A549 (cell line): Measurements from ENCODE around the gene PLA2G10. TPM values are rescaled to one million over a fixed set of nuclear protein-coding genes. Genes with fewer than 3 reads are reported as not detected.

Experiments
- ATAC-seq, 2 experiments: fragments of 200-7000 bp in 1 of 2; fragments of >200 bp in 1 of 2; cut with Nextera tagmentation in 1 of 2; cut with Tn5 transposase in 1 of 2; 3 replicates each; pipeline versions ENCODE4 v1.8.0 to v1.9.1; 2018 to 2020; ENCODE audit warnings: mild to moderate bottlenecking in 1 of 2, moderate library complexity in 1 of 2
- CTCF ChIA-PET: fragments of 300-600 bp; sonication (Branson Sonifier 250); formaldehyde crosslinking; extraction: SDS; loops from one replicate; lab custom pipeline; 2021; ENCODE audit warnings: antibody characterized with exemption, inconsistent platforms; lab: Yijun Ruan, JAX
- POLR2A ChIA-PET: fragments of 350-600 bp; formaldehyde crosslinking; extraction: SDS; loops from one replicate; lab custom pipeline; 2021; ENCODE audit warnings: antibody characterized with exemption, inconsistent platforms; lab: Yijun Ruan, JAX
- DNase-seq, 2 experiments: peaks; one replicate each; pipeline versions ENCODE4 v3.0.0 to v3.0.0-alpha.2; 2011 to 2016; ENCODE audit warnings: low read depth in 1 of 2, low spot score in 1 of 2
- FAIRE-seq: peaks from 2 replicates; lab custom pipeline; 2011; peaks lifted over from hg19 to GRCh38; lab: Jason Lieb, UNC
- H3K27ac ChIP-seq, 2 experiments: fragments of >200 bp; sonication (Bioruptor Twin); formaldehyde crosslinking; 3 replicates each; pipeline ENCODE4 v1.5.1; 2016 to 2017
- H3K4me1 ChIP-seq: fragments of >200 bp; sonication (Bioruptor Twin); formaldehyde crosslinking; 3 replicates; pipeline ENCODE4 v1.6.1; 2016
- H3K4me2 ChIP-seq: fragments of >200 bp; sonication (Bioruptor Twin); formaldehyde crosslinking; 3 replicates; pipeline ENCODE4 v1.6.1; 2016
- H3K4me3 ChIP-seq: fragments of >200 bp; sonication (Bioruptor Twin); formaldehyde crosslinking; 3 replicates; pipeline ENCODE4 v1.5.1; 2016
- H3K9me3 ChIP-seq: fragments of >200 bp; sonication (Bioruptor Twin); formaldehyde crosslinking; 3 replicates; pipeline ENCODE4 v1.6.1; 2016
- ATOH8 ChIP-seq: fragments of 250-450 bp; sonication (Bioruptor Pico); IDR thresholded peaks from 2 replicates; pipeline ENCODE4 v1.5.0; 2020; ENCODE audit warnings: low read depth, mild to moderate bottlenecking, moderate library complexity
- BCL3 ChIP-seq: fragments of >200 bp; sonication (Bioruptor Twin); formaldehyde crosslinking; IDR thresholded peaks from 3 replicates; pipeline ENCODE4 v1.6.1; 2016
- CBX2 ChIP-seq: fragments of 200-600 bp; sonication (generic); IDR thresholded peaks from 2 replicates; pipeline ENCODE4 v1.6.1; 2016; ENCODE audit warnings: low read depth, mild to moderate bottlenecking, borderline replicate concordance
- CEBPB ChIP-seq, 2 experiments: fragments of >200 bp in 1 of 2; sonication (Bioruptor Twin) in 1 of 2; formaldehyde crosslinking in 1 of 2; IDR thresholded peaks; 2 replicates each; pipeline ENCODE4 v1.6.1; 2012 to 2016
- CHD2 ChIP-seq: fragments of 150-350 bp; IDR thresholded peaks from 2 replicates; pipeline ENCODE4 v1.6.1; 2014; ENCODE audit warnings: low read length; ENCODE audit not compliant: partially characterized antibody
- ELK1 ChIP-seq: fragments of 150-350 bp; IDR thresholded peaks from 2 replicates; pipeline ENCODE4 v1.6.1; 2014; ENCODE audit warnings: low read depth, mild to moderate bottlenecking, low read length
- EP300 ChIP-seq, 2 experiments: fragments of >200 bp; sonication (Bioruptor Twin); formaldehyde crosslinking; IDR thresholded peaks; 2 replicates in 1 of 2; 3 replicates in 1 of 2; pipeline ENCODE4 v1.6.1; 2016 to 2017
- ESRRA ChIP-seq: fragments of 150-350 bp; IDR thresholded peaks from 2 replicates; pipeline ENCODE4 v1.6.1; 2014; ENCODE audit warnings: mild to moderate bottlenecking, low read length, borderline replicate concordance
- FOSB ChIP-seq: fragments of 250-450 bp; sonication (Bioruptor Pico); IDR thresholded peaks from 2 replicates; pipeline ENCODE4 v1.5.0; 2020; ENCODE audit warnings: mild to moderate bottlenecking, moderate library complexity
- HDAC2 ChIP-seq: fragments of 200-600 bp; sonication (generic); IDR thresholded peaks from 2 replicates; pipeline ENCODE4 v1.6.1; 2016
- HES2 ChIP-seq: fragments of >200 bp; sonication (Bioruptor Twin); formaldehyde crosslinking; IDR thresholded peaks from 2 replicates; pipeline ENCODE4 v1.6.1; 2016
- HEYL ChIP-seq: fragments of 250-450 bp; sonication (Bioruptor Pico); IDR thresholded peaks from 2 replicates; pipeline ENCODE4 v1.8.0; 2021; ENCODE audit warnings: mild to moderate bottlenecking, moderate library complexity
- HOXB13 ChIP-seq: fragments of 250-450 bp; sonication (Bioruptor Pico); IDR thresholded peaks from 2 replicates; pipeline ENCODE4 v1.5.0; 2020; ENCODE audit warnings: low read depth, mild to moderate bottlenecking, moderate library complexity
- MAFK ChIP-seq: fragments of 450-650 bp; IDR thresholded peaks from 2 replicates; pipeline ENCODE4 v1.6.1; 2014; ENCODE audit not compliant: partially characterized antibody
- NPAS2 ChIP-seq: fragments of 250-450 bp; sonication (Bioruptor Pico); IDR thresholded peaks from 2 replicates; pipeline ENCODE4 v1.8.0; 2022; ENCODE audit warnings: mild to moderate bottlenecking, moderate library complexity, borderline replicate concordance
- NR3C1 ChIP-seq: fragments of >200 bp; sonication (Bioruptor Twin); formaldehyde crosslinking; IDR thresholded peaks from 3 replicates; pipeline ENCODE4 v1.6.1; 2017
- PBX3 ChIP-seq: IDR thresholded peaks from 2 replicates; pipeline ENCODE4 v1.6.1; 2012
- PHF8 ChIP-seq: fragments of 200-600 bp; sonication (generic); IDR thresholded peaks from 2 replicates; pipeline ENCODE4 v1.6.1; 2016; ENCODE audit warnings: low read depth, mild to moderate bottlenecking, antibody characterized with exemption, moderate library complexity, borderline replicate concordance
- POLR2A ChIP-seq: IDR thresholded peaks from 2 replicates; pipeline ENCODE4 v1.6.1; 2012; ENCODE audit warnings: mild to moderate bottlenecking, low read length
- RAD21 ChIP-seq, 2 experiments: fragments of >200 bp in 1 of 2; sonication (Bioruptor Twin) in 1 of 2; formaldehyde crosslinking in 1 of 2; IDR thresholded peaks in 1 of 2; conservative IDR thresholded peaks in 1 of 2; 2 replicates in 1 of 2; 3 replicates in 1 of 2; pipeline ENCODE4 v1.6.1; 2012 to 2018; ENCODE audit warnings: inconsistent platforms in 1 of 2
- REST ChIP-seq: fragments of 200-600 bp; sonication (generic); IDR thresholded peaks from 2 replicates; pipeline ENCODE4 v1.6.1; 2016; ENCODE audit warnings: antibody characterized with exemption, mild to moderate bottlenecking, moderate library complexity
- RFX5 ChIP-seq: fragments of 450-650 bp; IDR thresholded peaks from 2 replicates; pipeline ENCODE4 v1.7.1; 2014; ENCODE audit warnings: antibody characterized with exemption, mild to moderate bottlenecking, moderate library complexity
- TP53 ChIP-seq: fragments of 250-450 bp; sonication (Bioruptor Pico); IDR thresholded peaks from 2 replicates; pipeline ENCODE4 v1.5.0; 2021; ENCODE audit warnings: mild to moderate bottlenecking, moderate library complexity
- USF2 ChIP-seq: fragments of 450-650 bp; IDR thresholded peaks from 2 replicates; pipeline ENCODE4 v1.6.1; 2014; ENCODE audit warnings: antibody characterized with exemption
- ZNF302 ChIP-seq: fragments of 250-450 bp; sonication (Bioruptor Pico); IDR thresholded peaks from 2 replicates; pipeline ENCODE4 v1.9.0; 2021; ENCODE audit warnings: inconsistent platforms, mild to moderate bottlenecking, moderate library complexity
- WGBS: methylation state at CpG from one replicate; pipeline ENCODE4 v1.1.6; 2017; ENCODE audit errors: missing lambda C conversion rate; 5-methylcytosine and 5-hydroxymethylcytosine counted together
- polyA plus RNA-seq, 4 experiments: library from polyadenylated mRNA; depleted of rRNA in 3 of 4; stranded (reverse); fragments of >200 nt; fragmentation: RNase III in 1 of 4; extraction: RNeasy Plus Mini Kit Qiagen cat#74134 plus additional on column Dnase treatment in 1 of 4; gene quantifications; 2 replicates in 3 of 4; 3 replicates in 1 of 4; pipeline ENCODE4 v1.2.3, GENCODE V29; 2011 to 2017

Gene PLA2G10
- polyA plus RNA-seq, 2 of the 4 experiments (the other 2 are of a cell fraction) = 0.52 to 0.70 TPM

GRCh38 chr16:14650629-14651028 lies 43.5 kb downstream of the PLA2G10 start:
- DNase-seq = no peak
- ATAC-seq = no peak
- no peak overlapping the region for H3K27ac ChIP-seq
- no peaks in the 10 kb centered on the region for H3K4me1 ChIP-seq
- H3K9me3 ChIP-seq = no peaks in the 10 kb centered on the region
- H3K4me2 ChIP-seq = no peak overlapping the region
- FAIRE-seq = no peak
- no peak overlapping the region for H3K4me3 ChIP-seq
- TF ChIP-seq POLR2A (no peak), MAFK (no peak), CHD2 (no peak), RFX5 (no peak), ESRRA (no peak)
- POLR2A ChIA-PET = no interaction called here
- CTCF ChIA-PET = interaction anchor here (0.8 to 1.6 kb wide), 4 partner anchors 10 to 122 kb away, joined by 3 to 5 read pairs (median 4); no protein-coding TSS in a partner anchor
- WGBS = 88% methylated on average over 6 of the region's 6 CpGs

GRCh38 chr16:14649816-14650215 lies 44.3 kb downstream of the PLA2G10 start:
- WGBS = 98% methylated on average over 10 of the region's 10 CpGs
- TF ChIP-seq RAD21 (conservative IDR thresholded peaks at IDR 0.05 in 1 of 2, IDR thresholded peaks at IDR 0.05 in 1 of 2) (no peak), NPAS2 (no peak), HOXB13 (no peak), ATOH8 (CRISPR knock-in tag) (no peak), PBX3 (no peak), BCL3 (no peak), EP300 (IDR thresholded peaks at IDR 0.05) (no peak), HEYL (CRISPR knock-in tag) (no peak), REST (no peak), PHF8 (no peak), CBX2 (no peak), CHD2 (no peak)
- FAIRE-seq = no peak
- no peak for ATAC-seq
- ChIA-PET POLR2A (no interaction called here), CTCF (interaction anchor here (1.6 kb wide), 1 partner anchor 121 kb away, joined by 3 read pairs; no protein-coding TSS in a partner anchor)
- no peaks in the 10 kb centered on the region for H3K9me3 ChIP-seq
- H3K4me3 ChIP-seq = no peak overlapping the region
- no peaks in the 10 kb centered on the region for H3K4me1 ChIP-seq
- DNase-seq = no peak
- no peak overlapping the region for H3K27ac ChIP-seq
- H3K4me2 ChIP-seq = no peak overlapping the region

- Histone ChIP-seq H3K4me2 (no peak overlapping the region), H3K27ac (no peak overlapping the region), H3K9me3 (no peaks in the 10 kb centered on the region), H3K4me1 (peaks cover 18% of the 10 kb centered on the region; the same call in 2 of the 3 replicates), H3K4me3 (no peak overlapping the region)
- CTCF ChIA-PET = interaction anchor here (1.2 kb wide), 1 partner anchor 8 kb away, joined by 3 read pairs; no protein-coding TSS in a partner anchor
- FAIRE-seq (no peak), ATAC-seq (peak; percentile 68 to 71; a peak in 5 of 6 replicates), DNase-seq (peak in 1 of 2 experiments; percentile 29)
- POLR2A ChIA-PET = no interaction called here
- WGBS = 95% methylated on average over 7 of the region's 7 CpGs
- no peak for TF ChIP-seq USF2
- no peak for TF ChIP-seq HDAC2
- TF ChIP-seq ZNF302 (CRISPR knock-in tag) = no peak
- TF ChIP-seq CEBPB (IDR thresholded peaks at IDR 0.05) = no peak
- TF ChIP-seq FOSB = no peak
- no peak for TF ChIP-seq ELK1
- TF ChIP-seq NR3C1 = no peak
- no peak for TF ChIP-seq TP53
- TF ChIP-seq HES2 = no peak
Measured at GRCh38 chr16:14641926-14642325, 52.2 kb downstream of the PLA2G10 start.
